Hypothalamus (tissue), 51 donors: Measurements from ENCODE around the gene KLHL13.
"Not testable (repeated sequence)": the region's sequence is repeated elsewhere in the genome, so short reads cannot be mapped to it uniquely, and the experiment has no call there.

Experiments used
- DNase-seq, 51 donors: peaks; one replicate each; lab custom pipeline; 2025; lab: John Stamatoyannopoulos, UW

Gene KLHL13, protein sequence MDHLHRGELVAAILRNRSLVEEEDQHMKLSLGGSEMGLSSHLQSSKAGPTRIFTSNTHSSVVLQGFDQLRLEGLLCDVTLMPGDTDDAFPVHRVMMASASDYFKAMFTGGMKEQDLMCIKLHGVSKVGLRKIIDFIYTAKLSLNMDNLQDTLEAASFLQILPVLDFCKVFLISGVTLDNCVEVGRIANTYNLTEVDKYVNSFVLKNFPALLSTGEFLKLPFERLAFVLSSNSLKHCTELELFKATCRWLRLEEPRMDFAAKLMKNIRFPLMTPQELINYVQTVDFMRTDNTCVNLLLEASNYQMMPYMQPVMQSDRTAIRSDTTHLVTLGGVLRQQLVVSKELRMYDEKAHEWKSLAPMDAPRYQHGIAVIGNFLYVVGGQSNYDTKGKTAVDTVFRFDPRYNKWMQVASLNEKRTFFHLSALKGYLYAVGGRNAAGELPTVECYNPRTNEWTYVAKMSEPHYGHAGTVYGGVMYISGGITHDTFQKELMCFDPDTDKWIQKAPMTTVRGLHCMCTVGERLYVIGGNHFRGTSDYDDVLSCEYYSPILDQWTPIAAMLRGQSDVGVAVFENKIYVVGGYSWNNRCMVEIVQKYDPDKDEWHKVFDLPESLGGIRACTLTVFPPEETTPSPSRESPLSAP

DNA sequence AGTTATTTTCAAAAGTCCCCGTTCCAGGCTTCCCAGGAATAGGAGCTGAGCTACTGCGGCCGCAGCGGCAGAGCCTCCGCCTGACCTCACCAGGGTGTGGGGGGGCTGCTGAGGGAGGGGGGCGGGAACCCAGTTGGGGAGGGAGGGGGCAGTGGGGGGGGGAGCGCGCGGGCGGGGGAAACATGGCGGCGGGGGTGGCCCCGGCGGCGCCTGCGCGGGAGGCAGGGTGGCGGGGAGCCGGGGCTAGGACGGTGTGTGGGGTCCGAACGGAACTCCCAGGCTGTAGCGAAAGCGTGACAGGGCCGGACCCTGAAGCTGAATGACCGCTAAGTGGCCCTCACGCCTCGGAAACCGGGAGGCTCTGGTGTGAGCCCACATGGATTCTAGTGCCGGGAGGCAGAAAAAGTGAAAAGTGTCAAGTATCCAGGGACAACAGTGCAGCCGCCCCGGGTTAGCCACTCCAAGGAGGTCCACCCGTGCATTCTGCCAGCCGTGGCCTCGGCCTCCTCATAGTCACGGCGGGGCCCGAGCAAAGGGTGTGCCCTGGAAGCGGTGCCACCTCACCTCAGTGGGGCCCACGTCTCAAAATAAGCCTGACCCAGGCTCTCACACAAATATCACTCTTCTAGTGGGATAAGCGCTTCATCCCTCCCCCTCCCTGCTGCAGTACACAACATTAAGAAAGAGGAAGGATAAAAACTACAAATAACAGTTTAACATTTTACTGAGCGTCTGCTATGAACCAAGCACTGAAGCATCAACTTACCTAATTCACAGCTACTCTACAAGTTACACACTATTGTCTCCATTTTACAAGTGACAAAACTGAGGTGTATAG is at the start of gene KLHL13:
KLHL13 (minus strand) TSS at position 98 of the 838 bp plus-strand sequence. CDS start 88,337 bp downstream, outside the sequence.
- peak in 44 of 51 donors; percentile 2 to 56 (median 22) for DNase-seq

DNA sequence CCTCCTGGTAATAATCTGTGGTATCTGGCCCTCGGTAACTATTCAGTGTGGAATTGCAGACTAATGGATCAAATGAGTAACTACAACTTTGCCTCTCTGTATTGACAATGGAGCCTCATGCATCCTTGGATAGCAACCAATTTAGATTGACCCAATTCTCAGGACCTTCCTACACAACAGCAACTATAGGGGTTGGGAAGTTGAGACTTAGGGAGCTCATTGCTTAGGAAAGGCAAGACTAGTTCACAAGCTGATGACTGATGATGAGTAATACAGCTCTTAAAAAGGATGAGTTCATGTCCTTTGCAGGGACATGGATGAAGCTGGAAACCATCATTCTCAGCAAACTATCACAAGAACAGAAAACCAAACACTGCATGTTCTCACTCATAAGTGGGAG is 47.5 kb upstream of the KLHL13 start:
- no peak for DNase-seq

DNA sequence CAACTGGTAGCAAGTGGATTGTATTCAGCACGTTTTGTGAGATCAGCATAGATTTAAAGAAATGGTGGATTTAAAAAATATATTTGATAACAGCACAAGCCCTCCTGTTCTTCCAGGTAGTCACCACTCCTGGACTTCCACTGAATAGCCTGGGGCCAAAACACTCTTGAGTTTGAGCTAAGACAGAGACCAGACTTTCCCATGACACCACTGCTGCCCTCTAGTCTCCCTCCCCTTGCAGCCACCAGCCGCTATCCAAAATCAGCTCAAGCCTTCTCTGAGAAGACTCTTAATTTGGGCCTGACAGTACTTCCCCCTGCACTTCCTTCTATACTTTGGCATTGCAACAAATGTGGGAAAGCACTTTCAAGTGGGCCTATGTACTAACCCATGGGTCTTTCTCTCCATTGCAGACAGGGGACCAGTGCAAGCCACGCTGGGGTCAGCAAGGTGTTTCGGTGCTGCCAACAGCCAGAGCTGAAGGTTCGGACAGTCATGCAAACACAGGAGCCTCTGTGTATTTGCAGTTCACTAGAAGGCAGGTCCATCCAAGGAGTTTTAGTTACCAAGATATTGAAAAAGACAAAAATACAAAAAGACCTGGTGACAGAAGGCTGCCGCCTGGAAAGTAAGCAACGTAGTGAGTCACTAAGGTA is 40.5 kb upstream of the KLHL13 start:
- no peak for DNase-seq

DNA sequence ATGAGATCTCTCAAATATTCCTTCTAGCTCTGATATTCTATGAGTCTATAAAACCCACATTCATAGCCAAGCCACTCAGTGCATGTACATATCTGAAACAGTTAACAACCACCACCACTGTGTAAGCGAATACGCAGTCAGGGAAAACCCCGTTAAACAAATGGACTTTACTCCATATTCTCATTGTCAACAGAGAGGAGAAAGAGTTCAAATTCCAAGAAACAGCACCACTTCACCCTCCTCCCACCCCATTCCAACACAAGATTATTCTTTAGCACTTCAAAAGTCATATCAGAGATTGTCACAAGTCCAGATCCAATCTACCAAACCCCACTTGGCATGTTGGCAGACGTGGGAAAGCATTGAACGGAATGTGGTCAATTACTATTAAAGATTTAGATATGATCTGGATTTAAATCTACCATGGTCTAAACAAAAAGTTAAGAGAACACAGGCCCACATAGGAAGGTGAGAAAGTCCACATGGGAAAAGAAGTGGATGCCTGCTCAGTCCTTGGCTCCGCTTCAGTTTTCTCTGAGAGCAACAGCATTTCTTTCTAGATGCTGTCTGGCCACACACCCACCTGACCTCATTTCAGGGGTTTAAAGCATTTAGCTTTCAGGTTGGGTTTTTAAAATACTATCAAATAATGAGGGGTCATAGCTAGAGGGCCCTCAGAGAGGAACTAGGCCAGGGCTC is 39.8 kb upstream of the KLHL13 start:
- DNase-seq: no peak

DNA sequence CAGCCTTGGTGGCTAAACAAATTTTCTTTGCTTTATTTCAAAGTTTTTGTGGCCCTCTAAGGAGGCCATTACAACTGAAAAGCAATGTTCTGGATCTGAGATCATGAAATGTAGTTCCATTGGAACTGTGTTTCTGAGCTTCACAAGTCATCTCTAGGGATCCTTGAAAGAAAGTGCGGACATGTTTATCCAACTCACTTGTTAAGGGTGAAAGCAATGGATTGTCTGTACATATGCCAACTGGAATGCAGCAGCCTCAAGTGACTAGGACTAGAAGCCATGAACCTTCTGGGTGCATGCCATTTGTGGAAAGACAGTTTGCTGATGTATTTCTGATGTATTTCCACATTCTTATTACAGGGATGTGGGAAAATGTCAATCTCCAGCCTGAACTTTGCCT is 36.7 kb upstream of the KLHL13 start:
- DNase-seq: no peak

DNA sequence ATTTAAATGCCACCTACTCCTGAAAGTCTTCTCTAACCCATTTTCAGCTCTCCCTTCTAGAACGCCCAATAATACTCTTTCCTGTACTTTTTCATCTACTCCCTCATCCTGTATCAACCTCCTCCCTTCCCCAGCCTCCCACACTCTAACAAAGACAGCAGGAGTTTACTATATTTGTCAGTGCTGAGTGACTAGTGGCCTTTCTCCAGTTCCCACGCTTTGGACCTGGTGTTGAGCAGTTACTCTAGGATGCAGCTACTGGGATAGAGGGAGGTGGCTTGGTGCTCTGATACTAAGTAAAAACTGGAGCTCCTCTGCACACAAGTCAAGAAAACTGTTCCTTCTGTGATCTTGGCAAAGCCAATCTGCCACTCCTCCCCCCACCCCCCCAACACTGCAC is 36.1 kb upstream of the KLHL13 start:
- peak in 1 of 51 donors; percentile 3 for DNase-seq

DNA sequence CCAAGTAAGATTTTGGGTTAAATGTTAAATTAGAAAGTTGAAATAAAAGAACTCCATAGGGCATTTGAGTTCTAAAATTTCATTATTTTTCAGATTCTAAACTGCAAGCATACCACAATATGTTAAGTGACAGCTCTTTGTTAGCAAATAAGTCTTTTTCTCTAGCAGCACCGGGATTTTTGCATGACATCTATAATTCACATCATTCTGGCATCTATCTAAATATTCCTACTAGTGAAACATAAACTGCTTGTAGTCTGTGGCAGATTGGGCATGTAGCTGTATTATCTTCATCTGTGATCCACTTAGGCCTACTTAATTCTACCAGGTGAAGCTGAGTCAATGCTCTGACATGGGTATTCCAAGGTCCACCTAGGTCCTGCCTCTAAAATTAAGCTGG is 32.1 kb upstream of the KLHL13 start:
- no peak for DNase-seq

DNA sequence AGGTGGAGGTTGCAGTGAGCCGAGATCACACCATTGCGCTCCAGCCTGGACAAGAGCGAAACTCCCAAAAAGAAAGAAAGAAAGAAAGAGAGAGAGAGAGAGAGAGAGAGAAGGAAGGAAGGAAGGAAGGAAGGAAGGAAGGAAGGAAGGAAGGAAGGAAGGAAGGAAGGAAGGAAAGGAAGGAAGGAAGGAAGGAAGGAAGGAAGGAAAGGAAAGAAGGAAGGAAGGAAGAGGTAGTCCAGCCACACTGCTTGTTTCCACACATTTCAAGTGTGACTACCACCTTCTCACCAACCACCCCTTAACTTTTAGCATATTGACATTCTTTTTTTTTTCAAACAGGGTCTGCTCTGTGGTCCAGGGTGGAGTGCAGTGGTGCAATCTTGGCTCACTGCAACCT is 31.2 kb upstream of the KLHL13 start:
- DNase-seq: not testable (repeated sequence)

DNA sequence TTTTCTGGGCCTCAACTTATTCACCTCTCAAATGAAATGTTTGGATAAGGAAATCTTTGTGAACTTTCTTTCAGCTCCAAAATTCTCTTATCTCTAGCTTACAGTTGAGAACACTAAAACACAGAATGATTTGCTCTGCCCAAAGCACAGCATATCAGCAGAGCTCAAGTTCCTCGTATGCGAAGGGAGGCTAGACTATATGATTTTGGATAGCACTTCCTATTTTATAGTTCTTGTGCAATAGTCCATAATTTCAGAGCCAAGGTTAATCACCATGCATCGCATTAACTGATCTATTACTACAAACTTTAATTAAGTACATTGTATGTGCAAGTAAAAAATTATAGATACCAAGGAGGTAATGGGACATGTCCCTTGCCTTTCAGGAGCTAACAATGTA is 27.0 kb upstream of the KLHL13 start:
- no peak for DNase-seq

DNA sequence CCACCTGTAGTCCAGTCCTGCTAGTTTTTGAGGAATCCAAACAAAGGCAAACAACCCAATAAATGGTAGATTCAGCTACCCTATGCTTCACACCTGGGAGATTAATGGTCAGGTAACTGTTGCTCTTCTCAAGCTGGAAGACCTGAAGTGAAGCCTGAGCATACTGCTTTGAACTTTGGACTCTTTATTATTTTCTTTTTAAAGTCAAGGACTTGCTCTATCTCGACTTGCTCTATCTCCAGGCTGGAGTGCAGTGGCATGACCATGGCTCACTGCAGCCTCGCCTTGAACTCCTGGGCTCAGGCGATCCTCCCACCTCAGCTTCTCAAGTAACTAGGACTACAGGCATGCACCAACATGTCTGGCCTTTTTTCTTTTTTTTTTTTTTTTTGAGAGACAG is 14.7 kb upstream of the KLHL13 start:
- DNase-seq: no peak

DNA sequence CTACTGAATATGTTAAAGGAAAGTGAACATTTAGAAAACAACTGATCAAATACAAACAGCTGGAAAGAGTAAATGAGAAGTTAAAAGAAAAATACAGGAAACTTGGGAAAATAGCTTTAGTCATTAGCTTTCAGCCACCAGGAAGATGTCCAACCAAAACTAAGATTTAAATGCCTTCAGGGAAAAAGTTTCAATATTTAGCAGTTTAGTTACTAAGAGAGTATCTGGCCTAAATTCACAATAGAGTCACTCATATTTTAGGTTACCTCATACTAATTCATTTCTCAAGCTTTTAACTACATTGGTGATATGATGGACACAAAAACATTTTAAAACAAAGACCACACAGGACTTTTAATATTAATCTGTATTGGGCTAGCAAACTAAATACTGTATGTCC is 13.1 kb upstream of the KLHL13 start:
- no peak for DNase-seq

DNA sequence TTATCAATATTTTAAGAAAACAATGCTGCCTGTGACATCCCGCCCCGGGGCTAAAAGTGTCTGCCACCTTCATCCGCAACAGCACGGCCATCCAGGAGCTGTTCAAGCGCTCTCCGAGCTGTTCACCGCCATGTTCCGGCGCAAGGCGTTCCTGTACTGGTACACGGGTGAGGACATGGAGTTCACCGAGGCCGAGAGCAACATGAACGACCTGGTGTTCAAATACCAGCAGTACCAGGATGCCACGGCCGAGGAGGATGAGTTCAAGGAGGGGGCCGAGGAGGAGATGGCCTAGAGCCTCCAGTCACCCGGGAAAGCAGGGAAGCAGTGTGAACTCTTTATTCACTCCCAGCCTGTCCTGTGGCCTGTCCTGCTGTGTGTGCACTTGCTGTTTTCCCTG is 12.1 kb upstream of the KLHL13 start:
- DNase-seq: no peak

DNA sequence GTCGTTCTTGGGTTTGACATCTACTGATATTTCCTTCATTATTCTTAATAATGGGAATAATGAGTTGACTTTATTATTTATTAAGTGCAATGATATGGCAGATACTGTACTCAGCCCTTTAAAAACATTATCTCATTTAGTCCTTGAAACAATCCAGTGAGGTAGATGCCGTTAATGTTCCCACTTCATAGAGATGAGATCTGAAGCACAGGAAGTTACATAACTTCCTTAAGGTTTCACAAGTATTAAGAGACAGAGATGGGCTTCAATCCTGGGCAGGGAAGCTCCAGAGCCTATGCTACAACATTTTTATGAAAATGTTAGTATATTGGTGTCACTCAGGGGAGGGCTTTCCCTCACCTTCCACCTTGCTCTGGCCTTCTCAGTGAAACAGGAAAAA is 9.7 kb upstream of the KLHL13 start:
- no peak for DNase-seq

DNA sequence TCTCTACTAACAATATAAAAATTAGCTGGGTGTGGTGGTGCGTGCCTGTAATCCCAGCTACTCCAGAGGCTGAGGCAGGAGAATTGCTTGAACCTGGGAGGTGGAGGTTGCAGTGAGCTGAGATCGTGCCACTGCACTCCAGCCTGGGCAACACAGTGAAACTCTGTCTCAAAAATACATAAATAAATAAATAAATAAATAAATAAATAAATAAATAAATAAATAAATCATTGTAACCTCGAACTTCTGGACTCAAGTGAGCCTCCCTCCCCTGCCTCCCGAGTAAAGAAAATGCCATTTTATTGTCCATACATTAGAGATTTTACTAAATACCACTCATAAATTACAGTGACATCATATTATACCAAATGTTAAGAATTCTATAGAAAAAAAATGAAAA is 7.6 kb upstream of the KLHL13 start:
- DNase-seq: not testable (repeated sequence)

DNA sequence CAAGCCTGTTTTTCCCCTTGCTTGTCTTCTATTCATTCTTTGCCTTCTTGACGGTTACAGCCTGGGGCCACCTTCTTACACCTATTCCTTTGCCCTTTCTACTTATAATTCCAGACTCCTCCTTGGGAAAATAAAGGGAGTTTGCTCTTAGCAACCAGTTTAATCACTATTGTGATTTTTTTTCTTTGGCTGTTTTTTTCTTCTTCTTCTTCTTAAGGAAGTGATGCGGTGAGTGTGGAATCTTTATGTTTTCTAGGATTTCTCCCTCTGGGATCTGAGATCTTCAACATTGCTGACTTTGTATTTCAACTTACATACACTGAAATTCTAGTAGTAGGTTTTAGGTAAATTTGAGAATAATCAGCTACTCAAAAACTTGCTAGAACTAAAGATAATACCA is 1.1 kb upstream of the KLHL13 start:
- no peak for DNase-seq

DNA sequence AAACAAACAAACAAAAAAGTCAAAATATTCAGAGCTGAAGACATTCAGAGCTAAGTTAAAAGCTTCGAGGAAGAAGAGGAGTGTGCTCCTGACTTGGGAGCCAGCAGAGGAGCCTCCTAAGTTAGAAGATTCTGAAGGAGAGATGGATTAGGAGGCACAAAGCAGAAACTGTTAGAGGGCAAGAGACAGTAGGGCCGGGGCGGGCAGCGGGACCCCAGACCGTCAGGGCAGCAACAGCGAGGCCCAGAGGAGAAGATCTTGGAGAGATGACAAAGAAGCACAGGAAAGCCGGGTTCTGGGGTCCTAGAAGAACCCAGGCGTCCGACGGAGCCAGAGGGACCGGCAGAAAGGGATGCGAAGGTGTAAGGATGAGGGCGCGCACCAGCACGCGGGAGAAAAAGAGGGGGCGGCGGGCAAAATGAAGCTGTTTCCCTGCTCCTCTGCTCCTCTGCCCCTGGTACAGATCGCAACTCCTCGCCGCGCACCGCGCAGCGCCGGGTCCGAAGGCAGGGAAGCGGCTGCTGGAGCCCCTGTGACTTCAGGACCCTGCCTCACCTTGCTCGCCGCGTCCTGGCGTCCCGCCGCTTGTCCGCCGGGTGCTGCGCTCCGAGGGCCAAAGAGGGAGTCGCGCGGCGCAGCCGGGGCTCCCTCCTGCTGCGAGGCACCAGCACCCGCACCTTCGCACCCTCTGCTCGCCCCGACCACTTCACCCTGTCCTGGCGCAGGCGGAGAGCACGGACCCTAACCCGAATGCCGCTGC is 477 bp downstream of the KLHL13 start:
- DNase-seq: peak in 30 of 51 donors; percentile 1 to 54 (median 24)

DNA sequence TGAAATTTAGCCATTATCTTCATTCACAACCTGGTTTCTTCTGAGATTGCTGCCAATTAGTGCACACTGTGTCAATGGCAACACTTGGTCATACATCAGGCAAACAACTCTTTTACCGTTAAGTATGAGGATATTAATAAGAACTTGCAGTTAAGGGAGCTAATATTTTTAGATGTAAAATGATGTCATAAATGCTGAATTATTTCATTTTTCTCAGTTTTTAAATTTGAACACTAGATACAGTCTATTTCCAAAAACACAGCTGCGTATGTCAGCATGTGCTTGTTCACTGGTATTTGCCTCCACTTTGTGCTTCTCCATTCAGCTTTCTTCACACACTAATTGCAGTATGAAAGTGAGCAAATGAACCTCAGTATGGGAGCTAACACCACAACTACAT is 1.6 kb downstream of the KLHL13 start:
- peak in 1 of 51 donors; percentile 1 for DNase-seq

DNA sequence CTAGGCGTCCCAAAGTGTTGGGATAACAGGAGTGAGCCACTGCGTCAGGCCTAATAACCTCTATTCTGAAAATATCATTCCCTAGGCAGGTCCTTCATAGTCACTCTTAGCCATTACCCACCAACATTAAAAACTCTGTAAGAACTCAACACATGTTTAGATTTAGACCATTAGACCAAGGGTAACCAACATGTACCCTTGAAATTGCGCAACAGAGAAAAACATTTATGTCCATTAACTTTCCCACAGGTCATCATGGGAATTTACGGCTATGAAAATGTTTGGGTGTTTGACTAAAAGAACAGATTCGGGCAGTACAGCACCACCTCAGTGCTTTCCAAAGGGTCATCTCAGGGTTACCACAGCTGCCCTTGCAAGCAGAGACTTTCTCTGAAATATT is 7.5 kb downstream of the KLHL13 start:
- DNase-seq: no peak

DNA sequence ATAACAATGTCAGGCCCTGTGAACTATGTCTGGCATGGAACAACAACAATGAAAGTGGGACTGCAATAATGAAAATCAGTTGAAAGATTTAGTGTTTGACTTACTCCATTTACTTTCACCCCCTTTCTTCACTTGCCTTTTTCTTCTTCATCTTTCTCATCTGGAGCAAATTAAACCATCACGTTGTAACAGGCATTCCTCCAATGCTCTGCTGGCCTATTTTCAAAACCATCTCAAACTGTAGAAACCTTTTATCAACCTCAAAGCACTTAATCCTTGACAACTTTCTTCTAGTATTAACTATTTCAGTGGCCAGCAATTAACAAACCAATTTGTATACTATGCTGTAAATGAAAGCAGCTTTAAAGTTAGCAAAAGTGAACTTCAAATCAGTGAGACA is 8.3 kb downstream of the KLHL13 start:
- no peak for DNase-seq
